ENCODE measurements around the gene EEF2K.

Gene EEF2K

DNA sequence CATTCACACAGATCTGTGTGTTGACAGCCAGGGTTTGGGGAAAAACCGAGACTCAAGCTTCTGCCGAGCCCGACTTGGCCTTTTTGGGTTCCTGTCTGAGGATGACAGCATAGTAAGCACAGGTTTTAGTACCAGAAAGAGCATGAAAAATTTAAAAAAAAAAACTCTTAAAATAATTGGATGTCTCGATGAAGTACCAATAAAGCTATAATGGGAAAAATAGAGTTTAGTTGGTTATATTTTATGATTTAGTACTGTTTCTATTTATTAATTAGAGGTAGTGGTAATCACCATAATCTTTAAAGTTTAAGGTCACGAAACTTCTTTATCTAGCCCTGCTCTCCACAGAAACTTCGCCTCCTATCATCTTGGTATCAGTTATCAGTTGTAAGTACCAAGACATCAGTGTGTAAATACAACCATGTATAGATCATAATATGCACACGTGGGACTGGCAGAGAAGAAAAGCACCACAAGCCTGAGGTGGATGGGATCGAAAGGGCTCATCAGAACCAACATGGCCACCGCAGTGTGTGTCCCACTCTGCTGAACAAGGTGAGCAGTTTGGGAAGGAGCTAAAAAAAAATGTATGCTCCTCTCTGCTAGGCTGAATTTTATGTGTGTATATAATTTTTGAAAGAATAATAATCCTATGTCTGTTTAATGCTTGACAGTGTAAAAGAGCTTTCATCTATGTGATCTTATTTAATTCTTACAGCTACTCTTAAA is 14.4 kb upstream of the EEF2K start:
- Mint-ChIP-seq H3K27me3 (ENCODE audit: low read depth, poor library complexity) (peaks cover 19% of the 10 kb centered on the region), H3K4me1 (peaks cover 41% of the 10 kb centered on the region), H3K4me3 (peak overlapping the region; percentile 97), H3K27ac (peak overlapping the region; percentile 80), H3K9me3 (no peaks in the 10 kb centered on the region), H3K36me3 (ENCODE audit: low read depth) (no peaks in the 10 kb centered on the region)
- TF ChIP-seq CTCF (IDR thresholded peaks at IDR 0.05) = no peak
- DNase-seq = no peak

DNA sequence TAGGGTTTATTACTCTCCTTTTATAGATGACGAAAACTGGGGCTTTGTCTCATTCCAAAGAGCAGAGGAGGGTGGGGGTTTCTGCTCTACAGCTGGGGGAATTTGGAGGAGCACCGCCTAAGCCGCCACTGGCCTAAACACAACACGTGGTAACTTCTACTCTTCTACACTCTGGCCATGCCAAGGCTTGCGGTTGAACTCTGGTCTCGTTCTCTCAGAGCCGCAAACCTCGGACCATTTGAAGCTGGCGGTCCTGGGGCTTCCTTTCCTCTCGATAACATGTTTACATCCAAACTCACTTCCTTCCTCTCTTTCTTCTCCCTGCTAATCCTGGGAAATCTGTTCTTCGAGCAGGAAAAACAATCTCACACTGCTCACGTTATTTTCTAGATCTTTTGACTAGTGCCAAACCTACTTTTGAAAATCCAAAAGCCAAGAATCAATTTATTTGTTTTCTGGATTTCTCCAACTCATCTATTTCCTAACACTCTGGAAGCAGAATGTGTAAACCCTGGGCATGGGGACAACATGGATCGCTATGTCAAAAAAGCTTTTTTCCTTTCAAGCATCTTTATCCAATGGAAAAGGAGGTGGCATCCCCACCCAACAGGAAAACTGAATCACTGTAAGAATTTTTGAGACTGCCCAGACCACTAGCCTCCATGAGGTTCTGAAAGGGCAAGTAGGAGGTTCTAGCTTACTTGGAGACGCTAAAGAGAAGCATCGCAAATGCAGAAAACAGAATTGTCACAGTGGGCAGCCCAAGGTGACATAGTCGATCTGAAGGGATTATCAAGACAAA is 13.6 kb upstream of the EEF2K start:
- no peak overlapping the region for H3K27ac Mint-ChIP-seq
- H3K27me3 Mint-ChIP-seq (ENCODE audit: low read depth, poor library complexity) = peaks cover 19% of the 10 kb centered on the region
- no peaks in the 10 kb centered on the region for H3K9me3 Mint-ChIP-seq
- peak overlapping the region; percentile 97 for H3K4me3 Mint-ChIP-seq
- DNase-seq = peak; percentile 19
- no peak for TF ChIP-seq CTCF (IDR thresholded peaks at IDR 0.05)
- H3K36me3 Mint-ChIP-seq (ENCODE audit: low read depth) = no peaks in the 10 kb centered on the region
- peaks cover 41% of the 10 kb centered on the region for H3K4me1 Mint-ChIP-seq

- Mint-ChIP-seq H3K36me3 (ENCODE audit: low read depth) (no peaks in the 10 kb centered on the region), H3K4me1 (peaks cover 39% of the 10 kb centered on the region), H3K9me3 (no peaks in the 10 kb centered on the region), H3K27ac (no peak overlapping the region), H3K27me3 (ENCODE audit: low read depth, poor library complexity) (peaks cover 19% of the 10 kb centered on the region), H3K4me3 (no peak overlapping the region)
- no peak for DNase-seq
- no peak for TF ChIP-seq CTCF (IDR thresholded peaks at IDR 0.05)
Measured at GRCh38 chr16:22193063-22193411, 13.0 kb upstream of the EEF2K start.

GRCh38 chr16:22194707-22195444 is 11.2 kb upstream of the EEF2K start:
- peaks cover 16% of the 10 kb centered on the region for H3K27me3 Mint-ChIP-seq (ENCODE audit: low read depth, poor library complexity)
- H3K27ac Mint-ChIP-seq = no peak overlapping the region
- H3K4me3 Mint-ChIP-seq = peak overlapping the region; percentile 87
- no peak for DNase-seq
- no peak for TF ChIP-seq CTCF (IDR thresholded peaks at IDR 0.05)
- H3K9me3 Mint-ChIP-seq = no peaks in the 10 kb centered on the region
- H3K4me1 Mint-ChIP-seq = peaks cover 21% of the 10 kb centered on the region
- H3K36me3 Mint-ChIP-seq (ENCODE audit: low read depth) = no peaks in the 10 kb centered on the region

GRCh38 chr16:22195445-22195694 is 10.7 kb upstream of the EEF2K start:
- Mint-ChIP-seq H3K27ac (no peak overlapping the region), H3K4me1 (peaks cover 20% of the 10 kb centered on the region), H3K4me3 (peak overlapping the region; percentile 87), H3K9me3 (no peaks in the 10 kb centered on the region), H3K36me3 (ENCODE audit: low read depth) (no peaks in the 10 kb centered on the region), H3K27me3 (ENCODE audit: low read depth, poor library complexity) (peaks cover 16% of the 10 kb centered on the region)
- no peak for TF ChIP-seq CTCF (IDR thresholded peaks at IDR 0.05)
- no peak for DNase-seq
